K562 (cell line): ENCODE measurements around the gene SMCO4. TPM values are rescaled to one million over a fixed set of nuclear protein-coding genes. Genes with fewer than 3 reads are reported as not detected.

Source experiments
- CREM ChIP-seq: IDR thresholded peaks from 2 replicates; pipeline ENCODE4 v1.6.1; 2014; ENCODE audit warnings: antibody characterized with exemption, low read depth
- EHMT2 ChIP-seq: fragments of 450-650 bp; IDR thresholded peaks from 2 replicates; pipeline ENCODE4 v1.6.1; 2018; ENCODE audit warnings: antibody characterized with exemption
- FOXK2 ChIP-seq, 2 experiments: fragments of 450-650 bp; IDR thresholded peaks in 1 of 2; conservative IDR thresholded peaks in 1 of 2; 2 replicates each; pipeline ENCODE4 v1.6.1; 2016; ENCODE audit warnings: low read depth in 2 of 2, mild to moderate bottlenecking in 1 of 2
- MAZ ChIP-seq, 2 experiments: fragments of 450-650 bp in 1 of 2; sonication (generic) in 1 of 2; formaldehyde crosslinking; IDR thresholded peaks in 1 of 2; conservative IDR thresholded peaks in 1 of 2; 2 replicates each; pipeline versions ENCODE4 v1.4.0 to v1.5.0; 2020; ENCODE audit warnings: mild to moderate bottlenecking in 1 of 2, missing genetic modification reagents in 1 of 2
- MYC ChIP-seq, 2 experiments: fragments of 250-450 bp in 1 of 2; sonication (Bioruptor Pico) in 1 of 2; IDR thresholded peaks; 2 replicates each; pipeline versions ENCODE4 v1.5.1 to v1.6.1; 2012 to 2021; ENCODE audit warnings: low read depth in 2 of 2, borderline replicate concordance in 1 of 2, improper control_type of control experiment in 1 of 2, low read length in 1 of 2, mild to moderate bottlenecking in 1 of 2, moderate library complexity in 1 of 2
- NR2C1 ChIP-seq, 2 experiments: fragments of 450-650 bp; IDR thresholded peaks; 2 replicates each; pipeline ENCODE4 v1.6.1; 2017; ENCODE audit warnings: mild to moderate bottlenecking in 2 of 2, antibody characterized with exemption in 1 of 2, inconsistent platforms in 1 of 2, missing compliant biosample characterization in 1 of 2, missing genetic modification characterization in 1 of 2
- PKNOX1 ChIP-seq: fragments of 450-650 bp; IDR thresholded peaks from 2 replicates; pipeline ENCODE4 v1.6.1; 2016
- RAD21 ChIP-seq, 2 experiments: fragments of 250-450 bp in 1 of 2; fragments of 450-650 bp in 1 of 2; sonication (Bioruptor Pico) in 1 of 2; formaldehyde crosslinking in 1 of 2; IDR thresholded peaks in 1 of 2; conservative IDR thresholded peaks in 1 of 2; 2 replicates each; pipeline versions ENCODE4 v1.4.0 to v1.8.0; 2020 to 2022; ENCODE audit warnings: mild to moderate bottlenecking in 2 of 2, moderate library complexity in 1 of 2
- RFX1 ChIP-seq: fragments of 450-650 bp; IDR thresholded peaks from 2 replicates; pipeline ENCODE4 v1.6.1; 2016; ENCODE audit warnings: mild to moderate bottlenecking, moderate library complexity
- SFPQ ChIP-seq: fragments of 200-400 bp; formaldehyde crosslinking; IDR thresholded peaks from 2 replicates; pipeline ENCODE4 v1.6.1; 2017; ENCODE audit warnings: mild to moderate bottlenecking, low read depth, low read length, moderate library complexity
- ZEB2 ChIP-seq: fragments of 450-650 bp; IDR thresholded peaks from 2 replicates; pipeline ENCODE4 v1.6.1; 2016
- ZFX ChIP-seq: sonication (generic); formaldehyde crosslinking; IDR thresholded peaks from 2 replicates; pipeline ENCODE4 v1.8.0; 2022; ENCODE audit warnings: mild to moderate bottlenecking, missing genetic modification reagents, moderate library complexity
- ZKSCAN1 ChIP-seq: fragments of 150-350 bp; IDR thresholded peaks from 2 replicates; pipeline ENCODE4 v1.6.1; 2016; ENCODE audit warnings: low read depth, low read length
- ZNF197 ChIP-seq: fragments of 200-800 bp; sonication (Bioruptor generic); IDR thresholded peaks from 2 replicates; pipeline ENCODE4 v1.6.1; 2016; ENCODE audit warnings: low read depth, missing genetic modification characterization, missing compliant biosample characterization
- polyA plus RNA-seq, 8 experiments: library from polyadenylated mRNA; depleted of rRNA in 4 of 8; stranded (reverse) in 5 of 8; unstranded in 3 of 8; fragments of >200 nt; fragmentation: Nextera tagmentation in 2 of 8; fragmentation: Illumina TruSeq in 1 of 8; extraction: Ambion mirVana in 2 of 8; extraction: Trizol in 1 of 8; gene quantifications; 2 replicates each; pipeline versions ENCODE4 v1.2.1 to v1.2.3, GENCODE V29; 2011 to 2014; ENCODE audit warnings: inconsistent platforms in 1 of 8, missing spikeins in 1 of 8
- total RNA-seq, 7 experiments: library from RNA; depleted of rRNA in 6 of 7; stranded (reverse); fragments of >200 nt in 6 of 7; fragmentation: Illumina TruSeq in 2 of 7; extraction: Trizol in 2 of 7; gene quantifications; 2 replicates each; pipeline versions ENCODE4 v1.2.1 to v1.2.3, GENCODE V29; 2011 to 2021; ENCODE audit warnings: low replicate concordance in 1 of 7

SMCO4 gene
- total and polyA plus RNA-seq, 9 of the 15 experiments (the other 6 are each of a cell fraction or from before 2014, with no cell fraction given) = 1.8 to 27.8 (median 15.3) TPM

GRCh38 chr11:93541884-93542810, 1.0 kb downstream of the SMCO4 start (continued):
- peak; percentile 5; the same call in 1 of the 2 replicates for TF ChIP-seq ZFX (CRISPR knock-in tag)
- TF ChIP-seq RFX1 = no peak
- 0 out of 4 replicates have a peak, but pooled peaks of 1 of the 2 experiments have one; percentile 34 for TF ChIP-seq RAD21 (CRISPR knock-in tag; conservative IDR thresholded peaks at IDR 0.05 in 1 of 2, IDR thresholded peaks at IDR 0.05 in 1 of 2)
- TF ChIP-seq EHMT2 = 0 out of 2 replicates have a peak, but pooled peaks have one; percentile 24
- 0 out of 2 replicates have a peak, but pooled peaks have one; percentile 28 for TF ChIP-seq CREM
- no peak for TF ChIP-seq ZNF197
- no peak for TF ChIP-seq SFPQ
- TF ChIP-seq PKNOX1 = peak; percentile 14; the same call in 1 of the 2 replicates
- TF ChIP-seq ZEB2 = 0 out of 2 replicates have a peak, but pooled peaks have one; percentile 17
- 0 out of 4 replicates have a peak, but pooled peaks of 1 of the 2 experiments have one; percentile 16 for TF ChIP-seq MAZ (CRISPR knock-in tag; conservative IDR thresholded peaks at IDR 0.05 in 1 of 2, IDR thresholded peaks at IDR 0.05 in 1 of 2)
- TF ChIP-seq FOXK2 (conservative IDR thresholded peaks at IDR 0.05 in 1 of 2, IDR thresholded peaks at IDR 0.05 in 1 of 2; ENCODE audit: low read depth in 2 of 2) = 0 out of 4 replicates have a peak, but pooled peaks of 1 of the 2 experiments have one; percentile 25
- peak; percentile 34; the same call in 1 of the 2 replicates for TF ChIP-seq ZKSCAN1
- TF ChIP-seq MYC (IDR thresholded peaks at IDR 0.05; ENCODE audit: low read depth, low read length) = no peak
- no peak for TF ChIP-seq MYC (CRISPR knock-in tag; IDR thresholded peaks at IDR 0.05; ENCODE audit: borderline replicate concordance, low read depth)
- no peak for TF ChIP-seq NR2C1 (IDR thresholded peaks at IDR 0.05)
- 0 out of 2 replicates have a peak, but pooled peaks have one; percentile 51 for TF ChIP-seq NR2C1 (tag; IDR thresholded peaks at IDR 0.05)
